ENCODE measurements around the gene ACMSD.
"Not testable (repeated sequence)": the region's sequence is repeated elsewhere in the genome, so short reads cannot be mapped to it uniquely, and the experiment has no call there.

Gene ACMSD

GRCh38 chr2:134907441-134908116, 69.2 kb downstream of the ACMSD start:
- DNase-seq (ENCODE audit: low spot score) = not testable (repeated sequence)

GRCh38 chr2:134910763-134911399, 72.5 kb downstream of the ACMSD start:
- DNase-seq (ENCODE audit: low spot score) = no peak

GRCh38 chr2:134911400-134911785, 73.0 kb downstream of the ACMSD start:
- no peak for DNase-seq (ENCODE audit: low spot score)

GRCh38 chr2:134912361-134912760, 73.9 kb downstream of the ACMSD start:
- DNase-seq (ENCODE audit: low spot score) = no peak

GRCh38 chr2:134917360-134917865, 79.0 kb downstream of the ACMSD start:
- DNase-seq (ENCODE audit: low spot score) = no peak

GRCh38 chr2:134917888-134918525, 79.6 kb downstream of the ACMSD start:
- DNase-seq (ENCODE audit: low spot score) = no peak

GRCh38 chr2:134918526-134919340, 80.3 kb downstream of the ACMSD start, which contains the start of gene CCNT2:
CCNT2 (plus strand) TSS chr2:134918822; CDS start chr2:134918855, 33 bp downstream.
- peak; percentile 100 for DNase-seq (ENCODE audit: low spot score)

GRCh38 chr2:134919341-134920210, 81.2 kb downstream of the ACMSD start:
- DNase-seq (ENCODE audit: low spot score) = peak; percentile 66

GRCh38 chr2:134924912-134925311, 86.5 kb downstream of the ACMSD start:
- DNase-seq (ENCODE audit: low spot score) = no peak

GRCh38 chr2:134926231-134926931, 88.0 kb downstream of the ACMSD start:
- DNase-seq (ENCODE audit: low spot score) = no peak

GRCh38 chr2:134927195-134927594, 88.8 kb downstream of the ACMSD start:
- DNase-seq (ENCODE audit: low spot score) = no peak

GRCh38 chr2:134932864-134933526, 94.6 kb downstream of the ACMSD start:
- no peak for DNase-seq (ENCODE audit: low spot score)

- no peak for DNase-seq (ENCODE audit: low spot score)
Observed at GRCh38 chr2:134933732-134934131, 95.3 kb downstream of the ACMSD start.

- DNase-seq (ENCODE audit: low spot score) = no peak
Observed at GRCh38 chr2:134934150-134934549, 95.7 kb downstream of the ACMSD start.

GRCh38 chr2:134934641-134935040, 96.2 kb downstream of the ACMSD start:
- no peak for DNase-seq (ENCODE audit: low spot score)

GRCh38 chr2:134936691-134937090, 98.3 kb downstream of the ACMSD start:
- no peak for DNase-seq (ENCODE audit: low spot score)

GRCh38 chr2:134943540-134943939, 105.1 kb downstream of the ACMSD start:
- DNase-seq (ENCODE audit: low spot score) = no peak

- DNase-seq (ENCODE audit: low spot score) = no peak
Observed at GRCh38 chr2:134944975-134945374, 106.6 kb downstream of the ACMSD start.

- DNase-seq (ENCODE audit: low spot score) = no peak
Observed at GRCh38 chr2:134946073-134946472, 107.7 kb downstream of the ACMSD start.
